ENCODE data around the gene RBMS1. TPM values are rescaled to one million over a fixed set of nuclear protein-coding genes. Genes with fewer than 3 reads are reported as not detected.

The RBMS1 gene
- total and polyA plus RNA-seq, 2 of the 13 experiments (the other 11 are each of a cell fraction or from before 2014, with no cell fraction given), result 55.5 to 110 TPM

- TF ChIP-seq AFF4 (CRISPR knock-in tag; IDR thresholded peaks at IDR 0.05) (no peak), ZBTB26 (CRISPR knock-in tag; IDR thresholded peaks at IDR 0.05; ENCODE audit: borderline replicate concordance) (no peak), NFE2L1 (CRISPR knock-in tag; IDR thresholded peaks at IDR 0.05; ENCODE audit: borderline replicate concordance) (no peak), SIX1 (CRISPR knock-in tag; IDR thresholded peaks at IDR 0.05; ENCODE audit: borderline replicate concordance) (no peak), GRHL1 (CRISPR knock-in tag; conservative IDR thresholded peaks at IDR 0.05) (no peak), ONECUT2 (CRISPR knock-in tag; IDR thresholded peaks at IDR 0.05) (no peak), ZNF207 (IDR thresholded peaks at IDR 0.05; ENCODE audit: borderline replicate concordance) (no peak), ZNF747 (CRISPR knock-in tag; IDR thresholded peaks at IDR 0.05; ENCODE audit: borderline replicate concordance) (no peak), AKNA (CRISPR knock-in tag; IDR thresholded peaks at IDR 0.05; ENCODE audit: borderline replicate concordance) (no peak), TSC22D2 (CRISPR knock-in tag; IDR thresholded peaks at IDR 0.05; ENCODE audit: borderline replicate concordance) (no peak), MAFF (IDR thresholded peaks at IDR 0.05; ENCODE audit: low read depth, low read length) (no peak), RAD21 (CRISPR knock-in tag; IDR thresholded peaks at IDR 0.05) (peak; percentile 59), SNAPC2 (CRISPR knock-in tag; IDR thresholded peaks at IDR 0.05) (no peak), ZNF672 (CRISPR knock-in tag; IDR thresholded peaks at IDR 0.05) (no peak), BHLHE40 (IDR thresholded peaks at IDR 0.05; ENCODE audit: low read length) (peak; percentile 13; the same call in 1 of the 2 replicates), ARNTL (CRISPR knock-in tag; IDR thresholded peaks at IDR 0.05) (no peak), TAF1 (CRISPR knock-in tag; IDR thresholded peaks at IDR 0.05) (0 out of 2 replicates have a peak, but pooled peaks have one; percentile 9), ZNF570 (CRISPR knock-in tag; IDR thresholded peaks at IDR 0.05; ENCODE audit: borderline replicate concordance) (no peak)
Measured at GRCh38 chr2:160407393-160408172, 86.0 kb downstream of the RBMS1 start (continued).

All from HepG2 (cell line).